Brain microvascular endothelial cell (primary cell): ENCODE data around the gene TOR1AIP2.
"Not testable (repeated sequence)": the region's sequence is repeated elsewhere in the genome, so short reads cannot be mapped to it uniquely, and the experiment has no call there.

Source experiments
- DNase-seq: peaks from one replicate; pipeline ENCODE4 v3.0.0-alpha.2; 2020
- H3K27ac ChIP-seq: fragments of 250-450 bp; sonication (Bioruptor Pico); 2 replicates; pipeline ENCODE4 v1.5.1; 2020; ENCODE audit warnings: mild to moderate bottlenecking, moderate library complexity
- H3K27me3 ChIP-seq: fragments of 250-450 bp; sonication (Bioruptor Pico); replicated peaks from 2 replicates; pipeline ENCODE4 v1.5.1; 2020; ENCODE audit warnings: mild to moderate bottlenecking
- H3K36me3 ChIP-seq: fragments of 250-450 bp; sonication (Bioruptor Pico); replicated peaks from 2 replicates; pipeline ENCODE4 v1.5.1; 2020; ENCODE audit warnings: mild to moderate bottlenecking
- H3K4me3 ChIP-seq: 2 replicates; pipeline ENCODE4 v1.5.1; 2011; ENCODE audit warnings: low read depth, mild to moderate bottlenecking, control low read depth, low read length, moderate library complexity
- CTCF ChIP-seq: IDR thresholded peaks from 2 replicates; pipeline ENCODE4 v1.5.1; 2011; ENCODE audit warnings: low read depth, mild to moderate bottlenecking, moderate library complexity, low read length, control low read depth, inconsistent platforms; ENCODE audit errors: missing control alignments
- in situ Hi-C: cut with HindIII; loops from 2 replicates; pipeline ENCODE4 v1.10.0; 2017; ENCODE audit warnings: low sequenced_read_pairs, low pct_ligation_motif_present

The TOR1AIP2 gene

DNA sequence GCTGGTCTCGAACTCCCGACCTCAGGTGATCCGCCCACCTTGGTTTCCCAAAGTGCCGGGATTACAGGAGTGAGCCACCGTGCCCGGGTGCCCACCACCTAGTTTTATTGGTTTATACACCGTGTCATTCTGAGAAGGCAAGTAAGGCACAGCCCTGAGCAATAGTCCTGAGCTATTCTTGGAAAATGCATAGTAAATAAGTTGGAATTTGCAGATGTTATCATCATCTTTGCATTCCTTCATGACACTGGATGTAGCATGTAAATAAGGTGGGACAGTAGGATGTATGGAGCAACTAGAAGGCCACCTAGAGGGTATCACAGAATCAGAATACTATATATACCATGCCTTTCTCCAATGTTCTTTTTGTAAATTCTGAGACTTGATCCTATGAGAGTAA, 11.0 kb downstream of the TOR1AIP2 start:
- Histone ChIP-seq H3K27me3 (no peaks in the 10 kb centered on the region), H3K27ac (no peak overlapping the region), H3K4me3 (no peak overlapping the region), H3K36me3 (peaks cover 51% of the 10 kb centered on the region)
- no peak for TF ChIP-seq CTCF
- in situ Hi-C loops: loop anchor here (25.0 kb wide), 1 partner anchor 321 kb away; no protein-coding TSS in a partner anchor
- no peak for DNase-seq

GRCh38 chr1:179865377-179865776, 12.2 kb downstream of the TOR1AIP2 start:
- in situ Hi-C loops: loop anchor here (25.0 kb wide), 1 partner anchor 322 kb away; no protein-coding TSS in a partner anchor
- no peak for TF ChIP-seq CTCF
- no peak overlapping the region for H3K4me3 ChIP-seq
- no peak for DNase-seq
- no peaks in the 10 kb centered on the region for H3K27me3 ChIP-seq
- peaks cover 57% of the 10 kb centered on the region for H3K36me3 ChIP-seq
- no peak overlapping the region for H3K27ac ChIP-seq

- H3K27ac ChIP-seq: no peak overlapping the region
- no peak for TF ChIP-seq CTCF
Observed at GRCh38 chr1:179860652-179861051, 17.0 kb downstream of the TOR1AIP2 start.

GRCh38 chr1:179857009-179857408, 20.6 kb downstream of the TOR1AIP2 start:
- no peak overlapping the region for H3K27ac ChIP-seq
- TF ChIP-seq CTCF: no peak
- no peak overlapping the region for H3K4me3 ChIP-seq
- H3K36me3 ChIP-seq: peaks cover 19% of the 10 kb centered on the region
- in situ Hi-C loops: loop anchor here (25.0 kb wide), 1 partner anchor 330 kb away; no protein-coding TSS in a partner anchor
- no peak for DNase-seq
- H3K27me3 ChIP-seq: no peaks in the 10 kb centered on the region

More at GRCh38 chr1:179860652-179861051, 17.0 kb downstream of the TOR1AIP2 start:
- Histone ChIP-seq H3K36me3 (peaks cover 42% of the 10 kb centered on the region), H3K4me3 (no peak overlapping the region), H3K27me3 (no peaks in the 10 kb centered on the region)
- in situ Hi-C loops: loop anchor here (25.0 kb wide), 1 partner anchor 327 kb away; no protein-coding TSS in a partner anchor
- DNase-seq: no peak

DNA sequence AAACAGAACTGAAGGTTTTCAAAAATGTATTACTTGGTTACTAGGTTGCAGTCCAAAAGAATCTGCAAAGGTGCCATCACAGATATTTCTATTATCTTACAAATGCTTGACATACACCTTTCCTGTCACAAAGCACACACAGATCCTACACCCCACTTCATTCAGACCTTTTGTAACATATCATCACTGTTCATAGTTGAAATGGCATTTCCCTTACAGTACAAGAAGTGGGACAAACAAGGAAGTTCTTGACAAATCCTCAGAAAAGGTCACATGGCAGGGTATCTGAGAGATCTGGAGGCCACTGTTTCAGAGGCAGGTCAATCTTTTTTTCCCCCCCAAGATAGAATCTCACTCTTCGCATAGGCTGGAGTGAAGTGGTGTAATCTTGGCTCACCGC, 21.3 kb downstream of the TOR1AIP2 start:
- Histone ChIP-seq H3K27ac (no peak overlapping the region), H3K27me3 (no peaks in the 10 kb centered on the region), H3K4me3 (no peak overlapping the region), H3K36me3 (peaks cover 19% of the 10 kb centered on the region)
- TF ChIP-seq CTCF: no peak
- in situ Hi-C loops: loop anchor here (25.0 kb wide), 1 partner anchor 331 kb away; no protein-coding TSS in a partner anchor
- DNase-seq: no peak

DNA sequence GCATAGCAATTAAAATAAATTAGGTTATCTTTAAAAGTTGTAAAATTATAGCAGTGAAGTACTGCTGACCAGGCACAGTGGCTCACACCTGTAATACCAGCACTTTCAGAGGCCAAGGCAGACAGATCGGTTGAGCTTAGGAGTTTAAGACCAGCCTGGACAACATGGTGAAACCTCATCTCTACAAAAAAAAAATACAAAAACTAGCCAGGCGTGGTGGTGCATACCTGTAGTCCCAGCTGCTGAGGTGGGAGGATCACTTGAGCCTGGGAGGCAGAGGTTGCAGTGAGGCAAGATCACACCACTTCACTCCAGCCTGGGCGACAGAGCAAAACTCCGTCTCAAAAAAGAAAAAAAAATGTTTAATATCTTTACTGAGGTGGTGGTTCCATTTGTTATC, 21.8 kb downstream of the TOR1AIP2 start:
- H3K27me3 ChIP-seq, H3K27ac ChIP-seq, H3K4me3 ChIP-seq, DNase-seq: not testable (repeated sequence)
- H3K36me3 ChIP-seq: peaks cover 20% of the 10 kb centered on the region
- in situ Hi-C loops: loop anchor here (25.0 kb wide), 1 partner anchor 331 kb away; no protein-coding TSS in a partner anchor
